T-helper 17 cell (primary cell): ENCODE measurements around the gene ETV2. TPM values are rescaled to one million over a fixed set of nuclear protein-coding genes. Genes with fewer than 3 reads are reported as not detected.
"Not testable (repeated sequence)": the region's sequence is repeated elsewhere in the genome, so short reads cannot be mapped to it uniquely, and the experiment has no call there.

Experiments used
- ATAC-seq: fragments of 150-1000 bp; cut with Tn5 transposase; 2 replicates; pipeline ENCODE4 v1.10.0; 2021; ENCODE audit warnings: mild to moderate bottlenecking, moderate library complexity
- DNase-seq, 3 donors: peaks; one replicate each; pipeline versions ENCODE4 v3.0.0 to v3.0.0-alpha.2; 2020 to 2021
- H3K9me3 ChIP-seq: one replicate; pipeline ENCODE4 v1.7.0; 2013; ENCODE audit warnings: low read length, mild to moderate bottlenecking; ENCODE audit not compliant: control insufficient read depth, poor library complexity, severe bottlenecking
- H3K27ac Mint-ChIP-seq: one replicate; pipeline ENCODE4 v1.8.0; 2022; ENCODE audit warnings: mild to moderate bottlenecking, moderate library complexity, mixed read lengths
- H3K27me3 Mint-ChIP-seq: one replicate; pipeline ENCODE4 v1.8.0; 2022; ENCODE audit warnings: mixed read lengths
- H3K36me3 Mint-ChIP-seq: one replicate; pipeline ENCODE4 v1.8.0; 2022; ENCODE audit warnings: low read depth, mixed read lengths
- H3K4me1 Mint-ChIP-seq: one replicate; pipeline ENCODE4 v1.8.0; 2022; ENCODE audit warnings: mild to moderate bottlenecking, mixed read lengths
- H3K4me3 Mint-ChIP-seq: one replicate; pipeline ENCODE4 v1.8.0; 2022; ENCODE audit warnings: mild to moderate bottlenecking, moderate library complexity, mixed read lengths
- total RNA-seq, 4 donors: library from RNA in 2 of 4; stranded (reverse) in 2 of 4; gene quantifications; one replicate each; pipeline ENCODE4 v1.2.3 and lab custom pipeline; 2022 to 2026

The ETV2 gene
- total RNA-seq (under 1 TPM; 0.50 to 0.52 TPM), total RNA-seq (lab: John Stamatoyannopoulos, UW) (0.23 to 2.0 reads per million in 2 donors)

GRCh38 chr19:35641515-35642151 lies at the start of gene ETV2:
ETV2 (plus strand) TSS chr19:35641745; CDS start chr19:35642461, 716 bp downstream.
- Mint-ChIP-seq H3K4me3 (peak within 1 kb of the TSS; percentile 90), H3K4me1 (peaks cover 9% of the 10 kb centered on the region), H3K36me3 (no peaks in the 10 kb centered on the region), H3K27me3 (no peaks in the 10 kb centered on the region), H3K27ac (no peak within 1 kb of the TSS)
- H3K9me3 ChIP-seq, result no peaks in the 10 kb centered on the region
- ATAC-seq, result no peak
- peak in 1 of 3 donors; percentile 16 for DNase-seq

GRCh38 chr19:35592226-35592625 lies 49.3 kb upstream of the ETV2 start:
- ATAC-seq (no peak), DNase-seq (no peak)
- H3K9me3 ChIP-seq, result no peaks in the 10 kb centered on the region
- Mint-ChIP-seq H3K27me3 (peaks cover 13% of the 10 kb centered on the region), H3K4me1 (peaks cover 9% of the 10 kb centered on the region), H3K4me3 (no peak overlapping the region), H3K27ac (no peak overlapping the region), H3K36me3 (peaks cover 3% of the 10 kb centered on the region)

- DNase-seq, H3K4me1 Mint-ChIP-seq, H3K36me3 Mint-ChIP-seq, H3K27me3 Mint-ChIP-seq, H3K9me3 ChIP-seq, H3K27ac Mint-ChIP-seq, H3K4me3 Mint-ChIP-seq, ATAC-seq: not testable (repeated sequence)
Observed at GRCh38 chr19:35595026-35595425, 46.5 kb upstream of the ETV2 start.

GRCh38 chr19:35595928-35596327 lies 45.6 kb upstream of the ETV2 start:
- peaks cover 9% of the 10 kb centered on the region for H3K4me1 Mint-ChIP-seq
- no peaks in the 10 kb centered on the region for H3K9me3 ChIP-seq
- DNase-seq (no peak), ATAC-seq (no peak)
- peaks cover 3% of the 10 kb centered on the region for H3K36me3 Mint-ChIP-seq
- no peak overlapping the region for H3K27ac Mint-ChIP-seq
- no peak overlapping the region for H3K4me3 Mint-ChIP-seq
- peaks cover 5% of the 10 kb centered on the region for H3K27me3 Mint-ChIP-seq

GRCh38 chr19:35596366-35596999 lies 45.1 kb upstream of the ETV2 start:
- H3K27me3 Mint-ChIP-seq, result peaks cover 5% of the 10 kb centered on the region
- H3K4me1 Mint-ChIP-seq, result peaks cover 9% of the 10 kb centered on the region
- peaks cover 3% of the 10 kb centered on the region for H3K36me3 Mint-ChIP-seq
- ATAC-seq (no peak), DNase-seq (no peak)
- no peaks in the 10 kb centered on the region for H3K9me3 ChIP-seq
- no peak overlapping the region for H3K27ac Mint-ChIP-seq
- no peak overlapping the region for H3K4me3 Mint-ChIP-seq

- DNase-seq, result no peak
- no peak overlapping the region for H3K27ac Mint-ChIP-seq
- ATAC-seq, result no peak
Observed at GRCh38 chr19:35601971-35602370, 39.6 kb upstream of the ETV2 start.

GRCh38 chr19:35604436-35604835 lies 37.1 kb upstream of the ETV2 start:
- not testable (repeated sequence) for H3K27ac Mint-ChIP-seq, H3K36me3 Mint-ChIP-seq

More at GRCh38 chr19:35601971-35602370, 39.6 kb upstream of the ETV2 start:
- no peaks in the 10 kb centered on the region for H3K36me3 Mint-ChIP-seq
- no peak overlapping the region for H3K4me3 Mint-ChIP-seq
- no peaks in the 10 kb centered on the region for H3K27me3 Mint-ChIP-seq
- no peaks in the 10 kb centered on the region for H3K9me3 ChIP-seq
- H3K4me1 Mint-ChIP-seq, result peaks cover 2% of the 10 kb centered on the region

GRCh38 chr19:35607170-35607569 lies 34.4 kb upstream of the ETV2 start:
- H3K27ac Mint-ChIP-seq, H3K36me3 Mint-ChIP-seq, H3K4me3 Mint-ChIP-seq, H3K27me3 Mint-ChIP-seq, H3K9me3 ChIP-seq, ATAC-seq, DNase-seq: not testable (repeated sequence)
- H3K4me1 Mint-ChIP-seq, result peaks cover 12% of the 10 kb centered on the region

More at GRCh38 chr19:35604436-35604835, 37.1 kb upstream of the ETV2 start:
- H3K9me3 ChIP-seq, DNase-seq, H3K27me3 Mint-ChIP-seq, H3K4me3 Mint-ChIP-seq, ATAC-seq, H3K4me1 Mint-ChIP-seq: not testable (repeated sequence)

GRCh38 chr19:35607661-35608060 lies 33.9 kb upstream of the ETV2 start:
- no peaks in the 10 kb centered on the region for H3K36me3 Mint-ChIP-seq
- no peak for DNase-seq
- H3K27ac Mint-ChIP-seq, result no peak overlapping the region
- no peaks in the 10 kb centered on the region for H3K9me3 ChIP-seq
- no peak for ATAC-seq
- peaks cover 16% of the 10 kb centered on the region for H3K4me1 Mint-ChIP-seq
- no peak overlapping the region for H3K4me3 Mint-ChIP-seq
- no peaks in the 10 kb centered on the region for H3K27me3 Mint-ChIP-seq

GRCh38 chr19:35608251-35608650 lies 33.3 kb upstream of the ETV2 start:
- Mint-ChIP-seq H3K4me3 (no peak overlapping the region), H3K27ac (peak overlapping the region; percentile 86), H3K4me1 (peaks cover 16% of the 10 kb centered on the region), H3K27me3 (no peaks in the 10 kb centered on the region), H3K36me3 (no peaks in the 10 kb centered on the region)
- DNase-seq (no peak), ATAC-seq (no peak)
- no peaks in the 10 kb centered on the region for H3K9me3 ChIP-seq

GRCh38 chr19:35609851-35610353 lies 31.6 kb upstream of the ETV2 start:
- Mint-ChIP-seq H3K27me3 (no peaks in the 10 kb centered on the region), H3K4me1 (peaks cover 14% of the 10 kb centered on the region), H3K27ac (peak overlapping the region; percentile 86), H3K36me3 (no peaks in the 10 kb centered on the region), H3K4me3 (peak overlapping the region; percentile 41)
- ATAC-seq (peak; percentile 46), DNase-seq (no peak)
- H3K9me3 ChIP-seq, result no peaks in the 10 kb centered on the region

GRCh38 chr19:35612224-35612558 lies 29.4 kb upstream of the ETV2 start:
- no peak for ATAC-seq
- H3K27ac Mint-ChIP-seq, result peak overlapping the region; percentile 85
- no peaks in the 10 kb centered on the region for H3K27me3 Mint-ChIP-seq
- DNase-seq, result no peak
- peaks cover 2% of the 10 kb centered on the region for H3K36me3 Mint-ChIP-seq
- peak overlapping the region; percentile 85 for H3K4me3 Mint-ChIP-seq
- H3K9me3 ChIP-seq, result no peaks in the 10 kb centered on the region
- H3K4me1 Mint-ChIP-seq, result peaks cover 17% of the 10 kb centered on the region

GRCh38 chr19:35612559-35613321 lies 28.8 kb upstream of the ETV2 start, which contains the start of gene HAUS5:
HAUS5 (plus strand) TSS chr19:35612735; CDS start chr19:35612795, 60 bp downstream.
- H3K27ac Mint-ChIP-seq, result peak within 1 kb of the TSS; percentile 85
- H3K9me3 ChIP-seq, result no peaks in the 10 kb centered on the region
- H3K27me3 Mint-ChIP-seq, result no peaks in the 10 kb centered on the region
- ATAC-seq (peak; percentile 91), DNase-seq (peak; percentile 92 to 97 (median 93))
- H3K4me1 Mint-ChIP-seq, result peaks cover 17% of the 10 kb centered on the region
- H3K4me3 Mint-ChIP-seq, result peak within 1 kb of the TSS; percentile 85
- peaks cover 2% of the 10 kb centered on the region for H3K36me3 Mint-ChIP-seq
